22Rv1 (cell line): ENCODE results near the gene NACC1.

Experiments
- CTCF ChIP-seq: fragments of 450-650 bp; IDR thresholded peaks from 2 replicates; pipeline ENCODE4 v1.5.1; 2017; ENCODE audit warnings: mild to moderate bottlenecking
- ZFX ChIP-seq: fragments of 450-650 bp; IDR thresholded peaks from 2 replicates; pipeline ENCODE4 v1.6.1; 2017; ENCODE audit warnings: antibody characterized with exemption, borderline replicate concordance

DNA sequence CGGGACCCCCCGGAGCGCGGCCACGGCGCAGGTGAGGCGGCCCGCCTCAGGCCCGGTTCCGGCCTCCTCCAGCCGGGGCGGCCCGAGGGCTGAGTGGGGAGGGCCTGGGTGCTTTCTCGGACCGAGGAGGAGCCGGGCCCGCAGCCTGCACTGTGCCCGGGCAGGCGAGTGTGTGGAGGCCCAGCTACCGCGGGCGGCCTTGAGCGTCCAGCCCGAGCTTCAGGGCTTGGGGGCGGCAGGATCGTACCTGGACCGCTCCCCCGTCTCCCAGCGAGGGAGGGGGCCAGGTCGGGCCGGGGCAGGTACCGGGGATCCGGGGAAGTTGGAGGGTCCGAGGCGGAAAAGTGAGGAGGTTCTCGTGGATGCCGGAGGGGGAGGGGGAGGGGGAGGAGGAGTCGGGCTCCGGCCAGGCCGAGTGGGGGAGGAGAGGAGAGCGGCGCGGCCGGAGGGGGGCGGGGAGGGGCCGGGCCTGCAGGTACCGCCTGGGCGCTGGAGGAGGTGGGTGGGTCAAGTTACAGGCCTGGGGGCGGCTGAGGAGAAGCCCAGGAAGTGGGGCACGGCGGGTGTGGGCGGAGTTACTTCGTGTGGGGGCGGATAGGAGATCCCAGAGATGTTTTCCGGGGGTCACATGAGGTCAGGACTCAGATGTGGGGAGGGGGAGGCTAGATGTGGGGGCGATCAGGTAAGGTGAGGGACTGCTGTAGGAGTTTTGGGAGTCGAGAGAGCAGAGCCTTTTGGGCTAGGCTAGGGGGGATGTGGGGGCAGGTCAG lies 545 bp downstream of the NACC1 start:
- TF ChIP-seq CTCF (no peak), ZFX (no peak)
